K562 (cell line): Measurements from ENCODE around the gene AMFR. TPM values are rescaled to one million over a fixed set of nuclear protein-coding genes. Genes with fewer than 3 reads are reported as not detected.

Experiments
- ATAC-seq: fragments of 200-7000 bp; cut with Tn5 transposase; 3 replicates; pipeline ENCODE4 v1.9.1; 2020; ENCODE audit warnings: moderate library complexity
- BruUV-seq: library from RNA; stranded (reverse); fragments of 400-500 nt; replicated peaks from 2 replicates; lab custom pipeline; 2021; lab: Mats Ljungman, UMichigan
- CTCF ChIA-PET: fragments of 300-600 bp; formaldehyde crosslinking; extraction: SDS; loops from one replicate; lab custom pipeline; 2021; ENCODE audit warnings: low intra/inter-chr PET ratio; lab: Yijun Ruan, JAX
- POLR2A ChIA-PET: fragments of 300-600, 350-650 bp; sonication (Branson Sonifier 250); formaldehyde crosslinking; extraction: SDS; loops from one replicate; lab custom pipeline; 2021; ENCODE audit warnings: antibody characterized with exemption, inconsistent platforms; lab: Yijun Ruan, JAX
- DNase-seq, 4 experiments: peaks; one replicate each; pipeline versions ENCODE4 v3.0.0 to v3.0.0-alpha.2; 2011 to 2018; ENCODE audit warnings: low spot score in 3 of 4, mixed read lengths in 3 of 4; ENCODE audit errors: extremely low read depth in 1 of 4
- FAIRE-seq: peaks from 2 replicates; lab custom pipeline; 2011; peaks lifted over from hg19 to GRCh38; lab: Jason Lieb, UNC
- H2AFZ ChIP-seq: 2 replicates; pipeline ENCODE4 v1.6.0; 2011; ENCODE audit warnings: low read depth, low read length, control low read depth, inconsistent platforms
- H3K27ac ChIP-seq: fragments of 200-600 bp; 3 replicates; pipeline ENCODE4 v1.8.0; 2011; ENCODE audit warnings: low read depth, mild to moderate bottlenecking, control low read depth, inconsistent platforms, low read length, moderate library complexity, mixed read lengths; ENCODE audit errors: extremely low read depth
- H3K27me3 ChIP-seq, 2 experiments: fragments of 300-600 bp in 1 of 2; 2 replicates in 1 of 2; 3 replicates in 1 of 2; pipeline versions ENCODE4 v1.6.0 to v1.8.0; 2011; ENCODE audit warnings: inconsistent platforms in 2 of 2, low read length in 2 of 2, mild to moderate bottlenecking in 1 of 2, mixed read lengths in 1 of 2, moderate library complexity in 1 of 2; ENCODE audit not compliant: control insufficient read depth in 2 of 2, insufficient read depth in 2 of 2
- H3K36me3 ChIP-seq: fragments of 300-600 bp; 3 replicates; pipeline ENCODE4 v1.8.0; 2011; ENCODE audit warnings: mild to moderate bottlenecking, low read length, inconsistent platforms; ENCODE audit not compliant: control insufficient read depth, insufficient read depth
- H3K4me1 ChIP-seq, 2 experiments: fragments of 200-600 bp in 1 of 2; replicated peaks in 1 of 2; 2 replicates in 1 of 2; 3 replicates in 1 of 2; pipeline versions ENCODE4 v1.5.1 to v1.8.0; 2011; ENCODE audit warnings: inconsistent platforms in 2 of 2, low read length in 2 of 2, mild to moderate bottlenecking in 1 of 2, mixed read lengths in 1 of 2, moderate library complexity in 1 of 2; ENCODE audit not compliant: control insufficient read depth in 2 of 2, insufficient read depth in 2 of 2
- H3K4me2 ChIP-seq: 2 replicates; pipeline ENCODE4 v1.6.1; 2011; ENCODE audit warnings: low read length, control low read depth, inconsistent platforms, mixed read lengths; ENCODE audit not compliant: insufficient read depth
- H3K4me3 ChIP-seq: fragments of 200-600 bp; sonication (generic), shearing (Covaris generic); 2 replicates; pipeline ENCODE4 v1.5.1; 2016; ENCODE audit warnings: control low read depth, inconsistent platforms
- H3K79me2 ChIP-seq: fragments of 200-600 bp; 3 replicates; pipeline ENCODE4 v1.8.0; 2011; ENCODE audit warnings: low read length, inconsistent platforms; ENCODE audit not compliant: control insufficient read depth, insufficient read depth
- H3K9ac ChIP-seq, 2 experiments: 2 replicates each; pipeline versions ENCODE4 v1.6.0 to v1.6.1; 2011; ENCODE audit warnings: low read depth in 2 of 2, low read length in 2 of 2, control low read depth in 1 of 2, inconsistent platforms in 1 of 2, mild to moderate bottlenecking in 1 of 2, mixed read lengths in 1 of 2; ENCODE audit not compliant: insufficient read depth in 1 of 2
- H3K9me1 ChIP-seq: one replicate; pipeline ENCODE4 v1.6.0; 2011; ENCODE audit warnings: inconsistent platforms, mild to moderate bottlenecking, low read length, moderate library complexity; ENCODE audit not compliant: control insufficient read depth, insufficient read depth
- H3K9me3 ChIP-seq: replicated peaks from 2 replicates; pipeline ENCODE4 v1.5.1; 2011; ENCODE audit warnings: low read depth, low read length, inconsistent platforms; ENCODE audit not compliant: control insufficient read depth, insufficient read depth
- H4K20me1 ChIP-seq: replicated peaks from 2 replicates; pipeline ENCODE4 v1.6.1; 2011; ENCODE audit warnings: low read length, inconsistent platforms, mixed read lengths; ENCODE audit not compliant: control insufficient read depth, insufficient read depth
- HNRNPK ChIP-seq: fragments of 200-400 bp; formaldehyde crosslinking; IDR thresholded peaks from one replicate; pipeline ENCODE4 v1.6.1; 2018; ENCODE audit warnings: mild to moderate bottlenecking, low read depth, low read length; ENCODE audit not compliant: poor library complexity, severe bottlenecking
- NFIC ChIP-seq: fragments of 450-650 bp; IDR thresholded peaks from 2 replicates; pipeline ENCODE4 v1.6.1; 2017; ENCODE audit warnings: mild to moderate bottlenecking, inconsistent platforms
- PRDM10 ChIP-seq: fragments of 450-650 bp; IDR thresholded peaks from 2 replicates; pipeline ENCODE4 v1.6.1; 2018; ENCODE audit not compliant: partially characterized antibody
- WGBS: fragments of 100-300 bp; shearing (Covaris generic); methylation state at CpG from one replicate; pipeline ENCODE4 v1.1.6; 2016; ENCODE audit warnings: low coverage, mixed read lengths; ENCODE audit not compliant: insufficient coverage; ENCODE audit errors: missing lambda C conversion rate; 5-methylcytosine and 5-hydroxymethylcytosine counted together
- in situ Hi-C: fragments of 300-500 bp; cut with MboI; formaldehyde crosslinking; loops from 4 replicates; pipeline ENCODE4 v1.15.0; 2018; ENCODE audit warnings: inconsistent platforms, mixed read lengths
- intact Hi-C: fragments of 100-400 bp; cut with micrococcal nuclease; formaldehyde crosslinking; loops from 2 replicates; pipeline ENCODE4 v1.14.2; 2022
- polyA plus RNA-seq, 8 experiments: library from polyadenylated mRNA; depleted of rRNA in 4 of 8; stranded (reverse) in 5 of 8; unstranded in 3 of 8; fragments of >200 nt; fragmentation: Nextera tagmentation in 2 of 8; fragmentation: Illumina TruSeq in 1 of 8; extraction: Ambion mirVana in 2 of 8; extraction: Trizol in 1 of 8; gene quantifications; 2 replicates each; pipeline versions ENCODE4 v1.2.1 to v1.2.3, GENCODE V29; 2011 to 2014; ENCODE audit warnings: inconsistent platforms in 1 of 8, missing spikeins in 1 of 8
- total RNA-seq, 7 experiments: library from RNA; depleted of rRNA in 6 of 7; stranded (reverse); fragments of >200 nt in 6 of 7; fragmentation: Illumina TruSeq in 2 of 7; extraction: Trizol in 2 of 7; gene quantifications; 2 replicates each; pipeline versions ENCODE4 v1.2.1 to v1.2.3, GENCODE V29; 2011 to 2021; ENCODE audit warnings: low replicate concordance in 1 of 7

AMFR gene
- total and polyA plus RNA-seq, 9 of the 15 experiments (the other 6 are each of a cell fraction or from before 2014, with no cell fraction given) = 15.6 to 113 (median 58.4) TPM

GRCh38 chr16:56339431-56340195 is 85.7 kb downstream of the AMFR start:
- in situ Hi-C loops = no loop called here
- CTCF ChIA-PET = no interaction called here
- H3K36me3 ChIP-seq = no peaks in the 10 kb centered on the region
- no peak for DNase-seq
- H2AFZ ChIP-seq = no peak overlapping the region
- intact Hi-C loops = no loop called here
- POLR2A ChIA-PET = interaction anchor here (0.8 to 1.3 kb wide), 4 partner anchors 18 to 122 kb away, joined by 3 to 6 read pairs (median 3); no protein-coding TSS in a partner anchor
- TF ChIP-seq HNRNPK (no peak), NFIC (no peak), PRDM10 (no peak)
- peaks cover 3 to 41% of the 10 kb centered on the region in 2 experiments; a peak in 2 of 5 replicates for H3K4me1 ChIP-seq
- peaks cover 18 to 84% of the 10 kb centered on the region in 2 experiments; a peak in 4 of 5 replicates for H3K27me3 ChIP-seq
- no TSS peak for BruUV-seq
- H3K79me2 ChIP-seq = no peaks in the 10 kb centered on the region
- H3K27ac ChIP-seq = no peak overlapping the region
- no peaks in the 10 kb centered on the region for H3K9me3 ChIP-seq
- H3K9me1 ChIP-seq = peaks cover 3% of the 10 kb centered on the region
- ATAC-seq = no peak
- FAIRE-seq = no peak
- no peak overlapping the region for H3K4me3 ChIP-seq
- no peak overlapping the region for H3K9ac ChIP-seq
- WGBS = 16% methylated on average over 17 of the region's 17 CpGs
- no peak overlapping the region for H3K4me2 ChIP-seq
- peaks cover 31% of the 10 kb centered on the region for H4K20me1 ChIP-seq
